KBM-7 (cell line): ENCODE data around the gene DTD2.
"Not testable (repeated sequence)": the region's sequence is repeated elsewhere in the genome, so short reads cannot be mapped to it uniquely, and the experiment has no call there.

Experiments used
- DNase-seq: peaks from one replicate; pipeline ENCODE4 v3.0.0-alpha.2; 2015
- in situ Hi-C: fragments of 300-500 bp; cut with MboI; formaldehyde crosslinking; loops from 2 replicates; pipeline ENCODE4 v1.14.3; 2020; ENCODE audit warnings: low sequenced_read_pairs, low pct_unique_long_range_greater_than_20kb, mixed read lengths

The DTD2 gene

DNA sequence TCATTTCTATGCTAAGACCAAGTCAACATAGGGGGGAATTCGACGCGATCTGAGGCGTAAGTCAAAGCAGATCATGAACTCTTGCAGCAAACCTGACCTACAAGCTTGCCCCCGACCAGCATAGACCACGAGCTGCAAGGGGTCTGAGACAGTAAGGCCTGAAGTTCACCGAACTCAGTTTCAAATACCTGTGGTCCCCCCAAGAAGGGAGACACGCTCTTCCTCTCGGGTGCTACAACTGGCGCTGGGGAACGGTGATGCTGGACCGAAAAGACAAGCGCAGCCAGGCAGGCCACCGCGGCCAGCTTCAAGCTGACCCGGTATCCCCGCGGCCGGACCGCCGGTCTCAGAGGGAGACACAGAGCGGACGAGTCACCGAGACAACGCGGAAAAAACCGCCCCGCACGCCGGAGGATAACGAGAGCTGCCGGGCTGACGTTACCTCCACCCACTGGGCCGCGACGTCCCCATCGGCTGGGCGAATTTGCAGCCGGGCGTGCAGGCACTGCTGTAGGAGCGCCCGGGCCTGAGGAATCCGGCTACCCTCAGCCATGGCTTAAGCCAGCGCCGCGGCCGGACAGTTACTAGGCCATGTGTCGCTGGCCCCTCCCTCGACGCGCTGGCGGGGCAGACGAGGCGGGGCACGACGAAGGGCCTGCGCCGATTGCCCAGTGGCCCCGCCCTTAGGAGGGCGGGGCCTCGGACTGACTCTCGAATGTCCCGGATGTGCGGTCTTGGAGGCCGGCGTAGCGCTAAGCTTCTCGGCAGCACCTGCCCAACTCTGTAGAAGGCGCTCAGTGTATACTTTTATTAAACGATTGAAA lies at the start of gene DTD2:
Gene DTD2, minus strand, starts transcription at position 666 of the 824 bp plus-strand sequence. Its CDS starts 113 bp downstream, at position 553.
- in situ Hi-C loops, result no loop called here

DNA sequence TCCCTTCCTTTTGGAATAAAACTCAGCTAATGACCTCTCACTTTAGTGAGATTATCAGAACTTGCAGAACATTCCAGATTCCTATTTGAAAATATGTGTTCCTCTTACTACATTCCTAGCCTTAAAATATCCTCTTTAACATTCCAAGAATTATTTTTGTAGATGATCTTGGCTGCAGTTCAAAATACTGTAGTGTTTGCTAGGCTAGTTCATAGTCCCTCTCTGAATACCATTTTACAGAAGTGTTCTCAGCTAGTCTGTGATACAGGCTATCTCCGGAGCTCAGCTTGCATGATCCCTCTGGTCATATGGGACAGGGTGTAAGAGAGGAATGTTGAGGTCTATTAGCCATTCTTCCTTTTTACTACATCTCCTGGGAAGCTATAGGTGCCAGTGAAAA lies 48.1 kb upstream of the DTD2 start:
- in situ Hi-C loops, result loop anchor here (25.0 kb wide), 1 partner anchor 757 kb away; no protein-coding TSS in a partner anchor
- DNase-seq, result no peak

More for the DNA sequence above, at the start of gene DTD2:
- DNase-seq, result peak; percentile 96

DNA sequence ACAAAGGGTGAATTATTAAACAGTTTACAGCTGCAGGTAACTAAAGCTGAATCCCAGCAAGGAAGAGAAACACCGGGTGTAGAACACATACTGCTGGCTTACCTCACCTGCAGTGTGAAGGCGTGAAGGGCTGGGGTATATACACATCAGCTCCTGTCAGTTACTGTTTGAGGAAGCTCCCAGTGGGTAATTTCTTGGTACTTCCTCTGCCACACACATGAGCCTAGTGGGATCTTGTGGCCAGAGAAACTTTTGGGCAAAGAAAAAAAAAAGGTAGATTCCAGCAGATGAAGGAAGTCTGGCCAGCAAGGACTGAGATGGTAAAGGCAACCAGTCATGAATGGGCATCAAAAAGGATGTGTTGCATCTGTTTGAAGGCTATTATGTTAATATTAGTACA lies 44.6 kb upstream of the DTD2 start:
- peak; percentile 45 for DNase-seq
- in situ Hi-C loops, result loop anchor here (25.0 kb wide), 1 partner anchor 760 kb away; no protein-coding TSS in a partner anchor

DNA sequence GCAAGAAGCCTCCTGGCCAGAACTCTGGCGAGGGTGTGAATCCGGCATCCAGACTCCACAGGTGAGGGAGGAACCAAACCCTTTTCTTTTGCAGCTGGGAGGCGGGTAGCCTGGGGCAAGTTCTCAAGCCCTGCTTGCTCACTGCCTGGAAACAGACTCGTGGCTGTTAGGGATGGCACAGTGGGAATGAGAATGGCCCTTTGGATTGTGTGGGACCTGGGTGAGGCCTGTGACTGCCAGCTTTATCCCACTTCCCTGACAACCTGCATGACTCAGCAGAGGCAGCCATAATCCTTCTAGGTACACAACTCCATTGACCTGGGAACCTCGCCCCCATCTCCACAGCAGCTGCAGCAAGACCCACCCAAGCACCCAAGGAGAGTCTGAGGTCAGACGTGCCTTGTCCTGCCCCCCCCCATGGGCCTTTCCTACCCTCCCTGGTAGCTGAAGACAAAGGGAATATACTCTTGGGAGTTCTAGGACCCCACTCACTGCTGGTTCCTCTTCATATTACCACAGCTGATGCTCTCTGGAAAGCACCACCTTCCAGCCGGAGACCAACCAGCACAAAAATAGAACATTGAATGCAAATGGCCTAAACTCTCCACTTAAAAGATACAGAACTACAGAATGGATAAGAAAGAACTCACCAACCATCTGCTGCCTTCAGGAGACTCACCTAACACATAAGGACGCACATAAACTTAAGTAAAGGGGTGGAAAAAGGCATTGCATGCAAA lies 35.6 kb upstream of the DTD2 start:
- DNase-seq, result no peak
- in situ Hi-C loops, result no loop called here

DNA sequence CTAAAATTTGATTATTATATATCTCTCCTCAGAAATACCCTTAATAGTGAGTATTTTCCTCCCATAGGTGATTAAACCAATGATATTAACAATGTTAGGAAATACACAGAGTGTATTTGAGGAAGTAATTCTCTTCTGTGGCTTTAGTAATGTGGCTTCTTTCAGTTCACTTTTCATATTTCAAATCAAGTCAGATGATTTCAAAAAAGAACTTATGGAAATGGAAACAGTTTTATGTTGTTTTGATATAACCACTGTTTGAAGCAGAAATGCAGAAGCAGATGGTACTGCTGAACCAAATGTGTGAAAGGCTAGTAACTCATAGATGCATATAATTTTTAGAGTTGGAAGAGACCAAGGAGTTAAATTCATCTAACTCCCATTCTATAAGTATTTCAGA lies 32.4 kb upstream of the DTD2 start:
- in situ Hi-C loops, result no loop called here
- peak; percentile 17 for DNase-seq

DNA sequence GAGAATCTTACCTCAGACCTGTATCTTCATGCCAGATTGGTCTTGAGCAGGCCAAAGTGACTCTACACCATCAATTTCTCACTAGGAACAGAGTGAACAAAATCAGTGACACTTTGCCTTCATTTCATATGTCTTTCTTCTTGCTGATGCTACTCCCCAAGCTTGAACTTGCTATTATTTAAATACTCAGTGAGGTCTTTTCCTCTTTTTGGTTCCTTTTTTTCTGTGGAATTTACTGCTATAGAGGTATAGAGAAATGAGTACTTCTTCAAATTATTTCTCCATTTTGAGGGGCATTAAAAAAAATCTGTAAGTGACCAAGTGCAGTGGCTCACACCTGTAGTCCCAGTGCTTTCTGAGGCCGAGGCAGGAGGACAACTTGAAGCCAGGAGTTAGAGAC lies 30.6 kb upstream of the DTD2 start, which contains the start of gene GPR33:
Gene GPR33, minus strand, starts transcription at position 154 of the 400 bp plus-strand sequence. CDS start 4,074 bp downstream, outside the sequence.
- in situ Hi-C loops, result no loop called here
- peak; percentile 27 for DNase-seq

DNA sequence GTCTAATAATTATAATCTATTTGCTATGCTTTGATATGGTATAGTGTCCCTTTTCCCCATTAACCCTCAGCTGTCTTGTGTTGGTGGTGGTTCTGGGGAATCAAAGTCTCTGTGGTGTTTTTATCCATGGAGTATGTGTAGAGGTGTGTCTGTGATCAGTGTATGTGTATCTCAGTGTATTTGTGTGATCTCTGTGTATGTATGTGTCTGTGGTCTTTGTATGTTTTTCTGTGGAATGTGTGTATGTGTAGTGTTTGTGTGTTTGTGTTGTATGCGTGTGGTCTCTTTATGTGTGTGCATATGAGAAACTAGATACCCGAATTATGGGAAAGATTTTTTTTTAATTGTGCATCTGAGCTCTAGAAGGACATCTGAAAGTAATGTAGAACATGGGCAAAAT lies 29.5 kb upstream of the DTD2 start:
- no peak for DNase-seq
- in situ Hi-C loops, result no loop called here

DNA sequence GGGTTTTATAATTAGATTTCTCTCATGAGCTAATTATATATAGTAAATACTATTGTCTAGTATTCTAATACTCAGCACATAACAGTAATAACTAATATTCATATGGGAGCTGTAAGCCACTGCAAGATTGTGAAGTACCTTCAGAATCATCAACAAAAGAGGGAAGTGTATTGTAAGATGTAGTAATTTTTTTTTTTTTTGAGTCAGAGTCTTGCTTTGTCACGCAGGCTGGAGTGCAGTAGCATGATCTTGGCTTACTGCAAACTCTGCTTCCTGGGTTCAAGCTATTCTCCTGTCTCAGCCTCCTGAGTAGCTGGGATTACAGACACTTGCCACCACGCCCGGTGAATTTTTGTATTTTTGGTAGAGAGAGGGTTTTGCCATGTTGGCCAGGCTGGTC lies 27.4 kb upstream of the DTD2 start:
- no peak for DNase-seq
- in situ Hi-C loops, result no loop called here

DNA sequence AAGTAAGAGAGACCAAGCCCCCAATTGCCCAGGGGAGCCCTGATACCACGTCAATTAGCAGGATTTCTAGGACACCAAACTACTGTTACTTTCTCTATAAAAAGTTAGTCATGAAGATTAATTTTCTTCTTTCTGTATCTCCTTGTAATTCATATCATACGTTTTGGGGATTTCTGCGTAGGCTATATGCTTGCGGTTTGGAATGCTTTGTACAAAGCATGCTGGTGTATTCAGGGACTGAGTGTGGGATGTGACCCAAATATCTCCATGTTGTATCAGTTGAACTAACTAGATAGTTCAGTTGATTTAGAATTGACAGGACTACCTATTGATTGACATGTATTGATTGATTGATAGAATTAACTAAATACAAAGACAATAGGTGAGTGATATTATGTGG lies 22.9 kb upstream of the DTD2 start:
- in situ Hi-C loops, result no loop called here
- no peak for DNase-seq

DNA sequence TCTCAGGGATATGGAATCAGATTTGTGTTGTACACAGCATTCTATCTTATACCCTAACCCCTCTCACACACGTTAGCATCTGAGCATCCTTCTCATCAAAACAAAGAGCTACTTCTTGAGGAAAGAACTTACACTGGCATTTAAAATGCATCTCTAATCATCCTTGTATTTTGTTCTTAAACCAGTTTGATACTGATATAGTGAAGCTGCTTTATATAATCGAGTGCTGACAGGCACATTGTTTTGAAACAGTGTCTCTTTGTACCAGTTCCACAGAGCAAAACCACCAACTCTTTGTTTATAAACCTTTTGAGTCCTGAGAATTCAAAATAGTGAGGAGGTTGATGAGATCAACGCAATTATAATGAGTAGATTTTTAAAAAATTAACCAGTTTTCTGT lies 21.7 kb upstream of the DTD2 start:
- DNase-seq, result no peak
- in situ Hi-C loops, result no loop called here

DNA sequence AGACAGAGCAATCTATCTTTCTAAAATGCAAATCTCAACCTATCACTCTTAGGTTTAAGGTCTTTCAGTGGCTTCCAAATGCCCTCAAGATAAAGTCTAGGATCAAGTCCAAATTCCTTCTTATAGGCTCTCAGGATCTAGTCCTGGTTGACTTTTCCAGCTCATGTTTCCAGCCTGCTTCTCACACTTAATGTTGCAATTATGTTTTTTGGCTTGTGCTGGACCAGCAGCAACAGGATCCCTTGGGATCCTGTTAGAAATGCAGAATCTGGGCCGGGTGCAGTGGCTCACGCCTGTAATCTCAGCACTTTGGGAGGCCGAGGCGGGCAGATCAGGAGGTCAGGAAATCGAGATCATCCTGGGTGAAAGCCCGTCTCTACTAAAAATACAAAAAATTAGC lies 19.9 kb upstream of the DTD2 start:
- DNase-seq, result no peak
- in situ Hi-C loops, result no loop called here

DNA sequence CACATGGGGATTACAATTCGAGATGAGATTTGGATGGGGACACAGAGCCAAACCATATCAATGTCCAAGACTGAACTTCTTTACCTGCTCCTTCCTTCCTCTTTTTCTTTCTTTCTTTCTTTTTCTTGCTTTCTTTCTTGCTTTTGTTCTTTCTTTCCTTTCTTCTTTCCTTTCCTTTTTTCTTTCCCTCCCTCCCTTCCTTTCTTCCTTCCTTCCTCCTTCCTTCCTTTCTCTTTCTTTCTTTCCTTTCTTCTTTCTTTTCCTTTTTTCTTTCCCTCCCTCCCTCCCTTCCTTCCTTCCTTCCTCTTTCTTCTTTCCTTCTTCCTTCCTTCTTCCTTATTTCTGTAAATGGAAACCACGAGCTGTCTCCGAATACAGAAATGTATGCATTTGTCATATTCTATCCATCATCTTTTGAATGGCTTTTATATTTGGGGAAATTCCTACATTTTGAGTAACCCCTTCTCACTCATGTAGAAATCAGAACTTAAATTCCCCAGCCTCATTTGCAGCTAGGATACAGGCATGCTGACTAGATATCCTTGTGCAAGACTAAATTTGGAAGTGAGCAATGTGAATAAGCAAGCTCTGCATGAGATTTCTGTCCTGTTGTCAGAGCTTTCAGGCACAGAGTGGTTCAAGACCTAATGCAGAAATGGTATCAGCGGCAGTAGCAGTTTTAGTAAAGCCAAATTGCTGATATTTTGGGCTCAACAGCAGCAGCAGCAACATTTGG lies 19.0 kb upstream of the DTD2 start:
- DNase-seq, result no peak
- in situ Hi-C loops, result no loop called here

DNA sequence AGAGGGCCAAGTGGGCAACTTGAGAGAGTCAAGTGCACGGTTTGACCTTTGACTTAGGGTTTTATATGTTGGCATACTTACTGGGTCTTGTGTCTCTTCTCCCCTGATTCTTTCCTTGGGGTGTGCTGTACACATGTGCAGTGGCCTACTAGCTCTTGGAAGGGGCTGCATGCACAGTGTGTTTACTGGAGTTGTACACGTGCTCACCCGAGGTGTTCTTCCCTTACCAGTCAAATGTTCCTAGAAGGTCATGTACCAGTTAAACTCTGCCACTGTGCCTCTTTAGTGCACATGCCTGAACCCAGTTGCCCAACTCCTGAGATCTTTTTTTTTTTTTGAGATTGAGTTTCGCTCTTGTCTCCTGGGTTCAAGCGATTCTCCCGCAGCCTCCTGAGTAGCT lies 9.2 kb upstream of the DTD2 start:
- no peak for DNase-seq
- in situ Hi-C loops, result no loop called here

DNA sequence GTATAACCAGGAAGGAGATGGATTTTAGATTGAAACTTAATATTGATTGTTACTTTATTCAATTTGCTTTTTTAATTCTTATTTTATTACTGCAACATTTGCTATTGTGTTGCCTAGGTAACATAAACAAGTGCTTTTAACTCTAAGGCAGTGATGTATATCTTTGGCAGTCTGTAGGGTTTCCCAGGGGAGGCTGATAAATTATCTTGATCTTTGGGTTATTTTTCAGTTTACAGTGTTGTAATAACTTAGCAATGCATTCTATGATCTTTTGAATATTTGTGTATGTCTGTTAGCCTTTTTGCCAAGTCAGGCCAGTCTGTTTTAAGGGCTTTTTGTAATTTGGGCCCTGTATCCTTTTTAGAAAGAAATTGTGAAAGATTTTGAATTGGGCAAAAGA lies 7.8 kb upstream of the DTD2 start:
- in situ Hi-C loops, result no loop called here

DNA sequence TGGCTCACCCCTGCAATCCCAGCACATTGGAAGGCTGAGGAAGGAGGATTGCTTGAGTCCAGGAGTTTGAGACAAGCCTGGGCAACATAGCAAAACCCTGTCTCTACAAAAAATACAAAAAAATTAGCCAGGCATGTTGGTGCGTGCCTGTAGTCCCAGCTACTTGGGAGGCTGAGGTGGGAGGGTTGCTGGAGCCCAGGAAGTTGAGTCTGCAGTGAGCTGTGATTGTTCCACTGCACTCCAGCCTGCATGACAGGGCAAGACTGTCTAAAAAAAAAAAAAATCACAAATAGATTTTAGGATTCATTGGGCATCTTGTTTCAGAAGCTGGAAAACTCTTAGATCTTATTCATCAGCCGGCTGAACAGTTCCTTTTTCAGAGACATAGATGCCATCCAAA lies 5.1 kb upstream of the DTD2 start:
- DNase-seq, in situ Hi-C loops: not testable (repeated sequence)

More for the DNA sequence above, 7.8 kb upstream of the DTD2 start:
- no peak for DNase-seq

DNA sequence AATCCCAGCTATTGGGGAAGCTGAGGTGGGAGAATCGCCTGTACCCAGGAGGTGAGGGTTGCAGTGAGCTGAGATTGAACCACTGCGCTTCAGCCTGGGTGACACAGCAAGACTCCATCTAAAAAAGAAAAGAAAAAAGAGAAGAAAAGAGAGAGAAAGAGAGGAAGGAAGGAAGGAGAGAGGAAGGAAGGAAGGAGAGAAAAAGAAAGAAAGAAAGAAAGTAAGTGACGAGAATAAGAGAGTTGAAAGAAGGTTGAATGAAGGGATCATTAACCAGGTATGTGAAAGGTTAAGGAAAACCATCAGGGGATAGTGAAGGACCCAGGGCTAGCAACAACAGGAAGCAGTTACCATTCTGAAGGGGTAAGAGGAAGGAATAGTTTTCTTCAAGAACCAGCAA lies 4.2 kb upstream of the DTD2 start:
- DNase-seq, result no peak
- in situ Hi-C loops, result no loop called here

DNA sequence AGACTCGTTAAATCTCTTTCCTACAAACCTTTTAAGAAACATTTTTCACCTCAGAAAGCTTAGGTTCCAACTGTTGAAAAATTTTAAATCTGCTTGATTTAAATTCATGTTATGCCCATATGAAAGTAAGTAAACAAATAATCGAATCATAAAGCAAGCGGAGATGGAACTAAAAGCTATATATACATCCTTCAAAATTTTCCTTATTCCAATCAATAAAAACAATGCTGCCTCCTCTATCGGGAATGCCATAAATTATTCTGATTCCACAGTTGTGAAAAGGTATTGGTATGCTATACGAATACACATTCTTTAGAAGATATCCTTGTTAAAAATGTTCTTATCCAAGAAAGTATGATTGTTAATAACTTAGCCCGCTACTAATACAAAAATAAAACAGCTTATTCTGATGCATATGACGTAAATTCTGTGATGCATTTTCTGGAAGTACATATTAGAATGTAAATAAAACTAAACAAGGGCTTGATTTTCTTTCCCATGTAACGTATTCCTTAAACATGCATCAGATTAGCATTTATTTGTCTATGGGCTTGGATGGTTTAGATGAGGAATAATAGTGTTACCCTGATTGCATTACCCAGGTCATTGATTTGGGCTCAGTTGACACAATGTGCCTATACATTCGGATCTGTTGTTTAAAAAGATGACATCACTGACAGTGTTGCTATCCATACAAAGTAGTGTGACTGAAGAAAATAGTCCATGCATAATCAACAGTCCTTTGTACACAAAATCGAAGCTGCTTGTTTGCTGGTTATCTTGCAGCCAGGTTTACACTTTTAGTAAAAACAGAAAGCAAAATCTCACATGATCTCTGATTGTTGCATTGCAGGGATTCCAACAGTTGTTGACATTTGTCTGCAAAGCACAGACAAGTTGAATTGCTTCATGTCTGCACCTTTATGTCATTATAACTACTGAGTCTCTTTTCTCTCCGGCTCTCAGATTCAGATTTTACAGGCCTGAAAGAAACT lies 656 bp upstream of the DTD2 start:
- no peak for DNase-seq

DNA sequence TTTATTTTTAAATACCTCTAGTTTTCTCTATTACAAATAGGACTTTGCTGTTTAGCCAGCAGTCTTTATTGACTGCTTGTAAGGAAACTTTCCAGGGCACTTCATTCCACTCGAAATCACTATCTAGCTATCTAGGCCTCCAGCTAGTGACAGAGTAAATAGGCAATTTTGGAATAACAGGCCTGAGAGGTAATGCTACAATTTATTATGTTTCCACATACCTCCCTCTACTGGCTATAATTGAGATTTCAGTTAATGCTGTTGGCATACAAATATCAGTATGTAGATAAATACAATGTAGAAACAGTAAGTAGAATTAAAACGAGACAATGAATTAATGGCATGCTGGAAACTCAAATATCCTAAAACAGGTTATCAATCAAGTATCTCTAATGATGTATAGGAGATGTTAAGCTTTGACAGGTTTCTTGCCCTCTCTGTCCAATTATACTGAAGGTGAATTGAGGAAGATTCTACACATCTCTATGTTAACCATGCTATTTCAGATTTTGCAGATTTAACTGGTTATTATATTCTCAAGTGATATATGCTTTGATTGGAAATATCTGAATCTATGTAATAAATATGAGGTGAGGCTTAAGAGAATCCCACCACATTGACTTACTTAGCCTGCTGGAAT lies 7.2 kb downstream of the DTD2 start:
- peak; percentile 51 for DNase-seq
- in situ Hi-C loops, result no loop called here

More for the DNA sequence above, 656 bp upstream of the DTD2 start:
- in situ Hi-C loops, result no loop called here
